ENCODE data around the gene CLIP4.

CLIP4 gene

GRCh38 chr2:29123617-29124349, 8.6 kb downstream of the CLIP4 start:
- H3K27ac ChIP-seq (ENCODE audit: low read depth, low read length, poor library complexity, severe bottlenecking), result no peak overlapping the region
- H3F3A ChIP-seq (ENCODE audit: insufficient read depth, low read length), result no peaks in the 10 kb centered on the region
- TF ChIP-seq CTCF (IDR thresholded peaks at IDR 0.05; ENCODE audit: low read length), result no peak
- no peak for TF ChIP-seq EZH2 (IDR thresholded peaks at IDR 0.05; ENCODE audit: borderline replicate concordance, low read length)
- no peaks in the 10 kb centered on the region for H3K36me3 ChIP-seq (ENCODE audit: insufficient read depth, low read length)
- no peak overlapping the region for H3K4me2 ChIP-seq (ENCODE audit: low read length)
- H3K4me1 ChIP-seq (ENCODE audit: insufficient read depth, low read length, severe bottlenecking), result no peaks in the 10 kb centered on the region
- H3K9me2 ChIP-seq (ENCODE audit: low read depth, low read length), result no peaks in the 10 kb centered on the region
- H3K4me3 ChIP-seq (ENCODE audit: low read depth, low read length, poor library complexity, severe bottlenecking), result no peak overlapping the region
- no peak overlapping the region for H2AFZ ChIP-seq (ENCODE audit: low read length)
- H3K79me2 ChIP-seq (ENCODE audit: insufficient read depth, low read length), result no peaks in the 10 kb centered on the region
- H3K27me3 ChIP-seq (ENCODE audit: insufficient read depth, low read length), result 0 out of 2 replicates have a peak, but pooled peaks cover 4% of the 10 kb centered on the region
- no peak overlapping the region for H3K9ac ChIP-seq (ENCODE audit: low read length)
- H3K9me3 ChIP-seq (ENCODE audit: low read length), result no peaks in the 10 kb centered on the region
- H4K20me1 ChIP-seq (ENCODE audit: insufficient read depth, low read length), result no peaks in the 10 kb centered on the region

- no peaks in the 10 kb centered on the region for H3K36me3 ChIP-seq (ENCODE audit: insufficient read depth, low read length)
- H3K4me2 ChIP-seq (ENCODE audit: low read length), result no peak overlapping the region
Observed at GRCh38 chr2:29124504-29124903, 9.3 kb downstream of the CLIP4 start.

GRCh38 chr2:29129586-29130281, 14.5 kb downstream of the CLIP4 start:
- Histone ChIP-seq H3K9me2 (ENCODE audit: low read depth, low read length) (no peaks in the 10 kb centered on the region), H3K9ac (ENCODE audit: low read length) (no peak overlapping the region), H3K79me2 (ENCODE audit: insufficient read depth, low read length) (no peaks in the 10 kb centered on the region), H3K27me3 (ENCODE audit: insufficient read depth, low read length) (no peaks in the 10 kb centered on the region), H3K27ac (ENCODE audit: low read depth, low read length, poor library complexity, severe bottlenecking) (no peak overlapping the region), H2AFZ (ENCODE audit: low read length) (no peak overlapping the region), H4K20me1 (ENCODE audit: insufficient read depth, low read length) (no peaks in the 10 kb centered on the region), H3K4me1 (ENCODE audit: insufficient read depth, low read length, severe bottlenecking) (no peaks in the 10 kb centered on the region), H3K36me3 (ENCODE audit: insufficient read depth, low read length) (no peaks in the 10 kb centered on the region), H3K4me2 (ENCODE audit: low read length) (no peak overlapping the region), H3K9me3 (ENCODE audit: low read length) (no peaks in the 10 kb centered on the region), H3K4me3 (ENCODE audit: low read depth, low read length, poor library complexity, severe bottlenecking) (no peak overlapping the region), H3F3A (ENCODE audit: insufficient read depth, low read length) (no peaks in the 10 kb centered on the region)
- TF ChIP-seq CTCF (IDR thresholded peaks at IDR 0.05; ENCODE audit: low read length), result no peak
- TF ChIP-seq EZH2 (IDR thresholded peaks at IDR 0.05; ENCODE audit: borderline replicate concordance, low read length), result no peak

More at GRCh38 chr2:29124504-29124903, 9.3 kb downstream of the CLIP4 start:
- Histone ChIP-seq H3K9ac (ENCODE audit: low read length) (no peak overlapping the region), H3F3A (ENCODE audit: insufficient read depth, low read length) (no peaks in the 10 kb centered on the region), H3K27ac (ENCODE audit: low read depth, low read length, poor library complexity, severe bottlenecking) (no peak overlapping the region), H3K9me2 (ENCODE audit: low read depth, low read length) (no peaks in the 10 kb centered on the region), H2AFZ (ENCODE audit: low read length) (no peak overlapping the region), H3K79me2 (ENCODE audit: insufficient read depth, low read length) (no peaks in the 10 kb centered on the region), H3K4me3 (ENCODE audit: low read depth, low read length, poor library complexity, severe bottlenecking) (no peak overlapping the region), H4K20me1 (ENCODE audit: insufficient read depth, low read length) (no peaks in the 10 kb centered on the region), H3K9me3 (ENCODE audit: low read length) (no peaks in the 10 kb centered on the region), H3K27me3 (ENCODE audit: insufficient read depth, low read length) (0 out of 2 replicates have a peak, but pooled peaks cover 4% of the 10 kb centered on the region), H3K4me1 (ENCODE audit: insufficient read depth, low read length, severe bottlenecking) (no peaks in the 10 kb centered on the region)
- TF ChIP-seq EZH2 (IDR thresholded peaks at IDR 0.05; ENCODE audit: borderline replicate concordance, low read length), result no peak
- TF ChIP-seq CTCF (IDR thresholded peaks at IDR 0.05; ENCODE audit: low read length), result no peak
